Psoas muscle (tissue), 8 donors: ENCODE results near the gene EHD1. TPM values are rescaled to one million over a fixed set of nuclear protein-coding genes. Genes with fewer than 3 reads are reported as not detected.

Experiments used
- ATAC-seq, 4 donors: fragments of 200-7000 bp; cut with Tn5 transposase; one replicate each; pipeline ENCODE4 v1.9.1; 2020; ENCODE audit warnings: moderate library complexity in 3 of 4, mild to moderate bottlenecking in 2 of 4
- DNase-seq, 2 donors: peaks; one replicate each; pipeline ENCODE4 v3.0.0-alpha.2; 2020
- H3K27ac ChIP-seq: fragments of 200-600 bp; one replicate; pipeline ENCODE4 v1.8.0; 2022
- H3K27me3 ChIP-seq, 3 donors: fragments of 200-600 bp in 1 of 3; one replicate each; pipeline versions ENCODE4 v1.6.1 to v1.8.0; 2013 to 2022; ENCODE audit warnings: low read length in 2 of 3, mild to moderate bottlenecking in 2 of 3, moderate library complexity in 1 of 3; ENCODE audit not compliant: insufficient read depth in 3 of 3
- H3K36me3 ChIP-seq, 2 donors: fragments of 200-600 bp in 1 of 2; one replicate each; pipeline versions ENCODE4 v1.6.1 to v1.8.0; 2013 to 2022; ENCODE audit warnings: low read depth in 1 of 2, mild to moderate bottlenecking in 1 of 2, moderate library complexity in 1 of 2; ENCODE audit not compliant: insufficient read depth in 1 of 2
- H3K4me1 ChIP-seq: fragments of 200-600 bp; one replicate; pipeline ENCODE4 v1.8.0; 2022
- H3K4me3 ChIP-seq: fragments of 200-600 bp; one replicate; pipeline ENCODE4 v1.8.0; 2022; ENCODE audit warnings: mild to moderate bottlenecking
- H3K9me3 ChIP-seq: fragments of 200-600 bp; one replicate; pipeline ENCODE4 v1.8.0; 2022
- WGBS, 3 donors: extraction: QIAGEN DNeasy Blood & Tissue Kit; methylation state at CpG; one replicate each; pipeline versions ENCODE4 v1.1.6 to v1.1.7; 2013; 5-methylcytosine and 5-hydroxymethylcytosine counted together
- intact Hi-C, 2 donors: fragments of 100-400 bp; cut with DNase I; formaldehyde crosslinking; loops; one replicate each; pipeline versions ENCODE4 v1.11.0 to v1.14.2; 2022
- polyA plus RNA-seq, 3 donors: library from polyadenylated mRNA; stranded (reverse); fragments of 200-250 nt; gene quantifications; one replicate each; pipeline ENCODE4 v1.2.3, GENCODE V29; 2013
- total RNA-seq, 4 donors: library from RNA; stranded (reverse); fragmentation: NEBNext Ultra II Directional in 2 of 4; extraction: Animal tissue kit (Norgen Biotek cat#: 25700) in 2 of 4; gene quantifications; one replicate each; pipeline versions ENCODE4 v1.2.1 to v1.2.4, GENCODE V29; 2021 to 2023
- TF ChIP-seq, protein P1 (sequence below): fragments of 200-600 bp; IDR thresholded peaks from one replicate; pipeline ENCODE4 v1.8.0; 2022; ENCODE audit warnings: antibody characterized with exemption
- donor health status: healthy with polysubstance abuse.
- donor health status: DM: no; HTN: no; CAD: no; lungs with moderate emphysema.
- donor health status: Bipolar disorder and iron deficiency.
- donor health status: healthy.
- donor health status: DM: yes; HTN: yes; CAD: no.
- donor health status: DM: no; HTN: no; CAD: no.
- donor health status: DM: no; HTN: no; CAD: no.
- donor health status: DM: yes; HTN: yes; CAD: no.

EHD1 gene
- total and polyA plus RNA-seq, 7 donors: 23.5 to 174 (median 58.8) TPM

DNA sequence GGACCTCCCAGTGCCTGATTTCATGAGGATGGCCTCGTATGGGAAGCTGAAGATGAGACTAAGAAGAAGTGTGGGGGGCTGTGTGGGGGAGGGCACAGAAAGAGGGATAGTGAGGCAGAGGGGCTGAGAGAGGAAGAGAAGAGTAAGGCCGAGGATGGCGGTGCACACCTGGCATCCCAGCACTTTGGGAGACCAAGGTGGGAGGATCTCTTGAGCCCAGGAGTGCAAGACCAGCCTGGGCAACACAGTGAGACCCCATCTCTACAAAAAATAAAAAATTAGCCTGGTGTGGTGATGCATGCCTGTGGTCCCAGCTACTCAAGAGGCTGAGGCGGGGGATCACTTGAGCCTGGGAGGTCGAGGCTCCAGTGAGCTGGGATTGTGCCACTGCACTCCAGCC lies 13.5 kb upstream of the EHD1 start:
- Histone ChIP-seq H3K4me3 (no peak overlapping the region), H3K9me3 (no peaks in the 10 kb centered on the region), H3K36me3 (peaks cover 0 to 16% of the 10 kb centered on the region in 2 donors), H3K4me1 (peaks cover 6% of the 10 kb centered on the region), H3K27ac (no peak overlapping the region), H3K27me3 (no peaks in the 10 kb centered on the region)
- intact Hi-C loops: loop anchor here in 1 of 2 donors (2.0 kb wide), 1 partner anchor 45 kb away; no protein-coding TSS in a partner anchor
- TF ChIP-seq, protein P1, sequence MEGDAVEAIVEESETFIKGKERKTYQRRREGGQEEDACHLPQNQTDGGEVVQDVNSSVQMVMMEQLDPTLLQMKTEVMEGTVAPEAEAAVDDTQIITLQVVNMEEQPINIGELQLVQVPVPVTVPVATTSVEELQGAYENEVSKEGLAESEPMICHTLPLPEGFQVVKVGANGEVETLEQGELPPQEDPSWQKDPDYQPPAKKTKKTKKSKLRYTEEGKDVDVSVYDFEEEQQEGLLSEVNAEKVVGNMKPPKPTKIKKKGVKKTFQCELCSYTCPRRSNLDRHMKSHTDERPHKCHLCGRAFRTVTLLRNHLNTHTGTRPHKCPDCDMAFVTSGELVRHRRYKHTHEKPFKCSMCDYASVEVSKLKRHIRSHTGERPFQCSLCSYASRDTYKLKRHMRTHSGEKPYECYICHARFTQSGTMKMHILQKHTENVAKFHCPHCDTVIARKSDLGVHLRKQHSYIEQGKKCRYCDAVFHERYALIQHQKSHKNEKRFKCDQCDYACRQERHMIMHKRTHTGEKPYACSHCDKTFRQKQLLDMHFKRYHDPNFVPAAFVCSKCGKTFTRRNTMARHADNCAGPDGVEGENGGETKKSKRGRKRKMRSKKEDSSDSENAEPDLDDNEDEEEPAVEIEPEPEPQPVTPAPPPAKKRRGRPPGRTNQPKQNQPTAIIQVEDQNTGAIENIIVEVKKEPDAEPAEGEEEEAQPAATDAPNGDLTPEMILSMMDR: no peak
- 77 to 93% (median 82%) methylated on average over 5 of the region's 5 CpGs for WGBS, 3 donors
- ATAC-seq: no peak
- no peak for DNase-seq

DNA sequence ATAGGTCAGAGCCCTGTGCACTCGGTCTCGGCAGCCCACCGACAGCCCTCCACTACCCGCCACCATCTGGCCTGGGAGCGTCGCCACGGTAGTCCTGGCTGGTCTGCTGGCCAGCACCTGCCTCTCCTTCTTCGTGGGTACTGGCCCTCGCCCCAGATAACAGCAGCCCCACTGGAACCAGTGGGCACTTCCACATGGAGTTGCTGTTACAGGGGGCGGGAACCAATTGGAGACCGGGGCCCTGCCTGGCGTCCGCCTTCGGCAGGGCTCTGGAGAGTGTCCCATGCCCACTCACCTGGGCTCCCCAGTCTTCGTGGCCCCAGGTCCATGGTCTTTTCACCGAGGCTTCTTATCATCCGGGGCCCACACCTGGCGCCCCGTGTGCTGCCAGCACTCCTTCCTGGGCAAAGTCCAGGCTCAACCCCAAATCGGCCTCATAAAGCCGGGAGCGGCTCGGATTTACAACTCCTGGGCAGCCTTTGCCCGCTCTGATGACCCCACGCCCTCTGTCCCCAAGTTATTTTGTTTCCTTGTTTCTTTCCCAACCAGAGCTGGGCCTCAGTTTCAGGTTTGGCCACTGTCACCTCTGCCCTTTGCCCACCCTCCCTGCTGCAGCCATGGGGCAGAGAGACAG lies 12.9 kb upstream of the EHD1 start:
- Histone ChIP-seq H3K36me3 (peaks cover 0 to 11% of the 10 kb centered on the region in 2 donors), H3K4me1 (peaks cover 6% of the 10 kb centered on the region), H3K27me3 (no peaks in the 10 kb centered on the region), H3K4me3 (no peak overlapping the region), H3K9me3 (no peaks in the 10 kb centered on the region), H3K27ac (no peak overlapping the region)
- TF ChIP-seq, protein P1: no peak
- no peak for ATAC-seq
- 75 to 87% (median 82%) methylated on average over 22 to 25 of the region's 25 CpGs for WGBS, 3 donors
- DNase-seq: no peak
- intact Hi-C loops: no loop called here

DNA sequence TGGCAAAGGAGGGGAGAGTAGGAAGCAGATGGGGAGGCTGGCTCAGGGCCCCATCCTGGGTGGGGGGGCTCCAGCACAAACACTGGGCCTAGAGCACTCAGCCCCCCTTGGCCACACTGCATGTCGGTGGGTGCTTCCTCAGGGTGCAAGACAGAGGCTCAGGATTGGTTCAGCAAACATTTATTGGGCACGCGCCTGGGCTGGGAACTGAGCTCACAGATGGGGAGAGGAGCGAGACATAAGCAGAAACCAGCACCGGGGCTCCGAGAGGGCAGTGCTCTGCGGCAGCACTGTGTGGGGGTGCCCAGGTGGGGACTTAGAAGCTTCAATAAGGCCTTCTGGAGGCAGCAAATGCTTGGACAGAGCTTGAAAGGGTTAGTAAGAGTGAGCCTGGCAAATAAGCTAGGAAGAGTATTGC lies 12.1 kb upstream of the EHD1 start:
- intact Hi-C loops: no loop called here
- Histone ChIP-seq H3K27ac (no peak overlapping the region), H3K27me3 (no peaks in the 10 kb centered on the region), H3K4me1 (peaks cover 6% of the 10 kb centered on the region), H3K4me3 (no peak overlapping the region), H3K36me3 (peaks cover 0 to 6% of the 10 kb centered on the region in 2 donors), H3K9me3 (no peaks in the 10 kb centered on the region)
- WGBS, 3 donors: 85 to 91% (median 86%) methylated on average over 7 of the region's 7 CpGs
- TF ChIP-seq, protein P1: no peak
- DNase-seq: no peak
- ATAC-seq: no peak

DNA sequence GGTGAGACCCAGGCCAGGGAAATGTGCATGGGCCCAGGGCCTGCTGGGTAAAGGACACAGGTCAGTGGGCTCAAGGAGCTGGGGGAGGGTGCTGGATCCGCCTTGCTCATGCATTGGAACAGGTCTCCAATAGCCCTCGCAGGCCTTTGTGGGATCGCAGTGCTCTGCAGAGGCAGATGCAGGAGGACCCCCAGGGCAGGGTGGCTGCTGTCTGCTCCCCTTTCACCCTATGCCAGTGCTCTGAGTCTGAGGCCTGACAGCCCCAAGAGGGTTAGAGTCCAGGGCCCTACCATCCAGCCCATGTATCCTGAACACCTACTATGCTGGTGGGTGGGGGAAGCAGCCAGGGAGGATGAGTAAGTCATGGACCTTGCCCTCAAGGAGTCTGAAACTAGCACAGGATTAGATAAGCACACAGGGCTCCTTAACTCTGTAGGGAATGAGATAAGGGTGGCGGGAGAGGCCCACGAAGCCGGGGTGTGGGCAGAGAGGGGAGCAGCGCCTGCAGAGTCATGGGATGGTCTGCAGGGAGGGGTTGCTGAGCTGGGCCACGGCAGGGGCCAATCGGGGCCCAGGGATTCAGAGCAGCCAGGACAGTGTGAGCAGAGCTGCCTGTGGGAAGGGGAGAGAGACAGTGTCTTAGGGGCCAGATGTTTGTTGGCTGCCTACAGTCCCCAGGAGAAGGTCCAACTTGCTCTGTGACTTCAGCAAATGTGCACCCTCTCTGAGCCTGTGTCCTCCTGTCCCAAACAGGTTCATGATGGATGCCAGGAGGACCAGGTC lies 10.5 kb upstream of the EHD1 start:
- Histone ChIP-seq H3K4me3 (no peak overlapping the region), H3K27me3 (no peaks in the 10 kb centered on the region), H3K27ac (no peak overlapping the region), H3K9me3 (no peaks in the 10 kb centered on the region), H3K36me3 (no peaks in the 10 kb centered on the region), H3K4me1 (peaks cover 6% of the 10 kb centered on the region)
- intact Hi-C loops: no loop called here
- no peak for ATAC-seq
- TF ChIP-seq, protein P1: no peak
- WGBS, 3 donors: 70 to 76% (median 70%) methylated on average over 9 of the region's 9 CpGs
- no peak for DNase-seq
